ENCODE measurements around the gene RPL3. TPM values are rescaled to one million over a fixed set of nuclear protein-coding genes. Genes with fewer than 3 reads are reported as not detected.
A peak's percentile ranks its signal among the peaks of the same experiment; 100 is the strongest.
"Not testable (repeated sequence)": the region's sequence is repeated elsewhere in the genome, so short reads cannot be mapped to it uniquely, and the experiment has no call there.

The RPL3 gene
- total RNA-seq, 2 donors from 2014 or later, result 796 to 1,078 TPM

GRCh38 chr22:39355080-39355479 is 35.7 kb upstream of the RPL3 start:
- intact Hi-C loops (cut with DNase I), result no loop called here
- DNase-seq (no peak), ATAC-seq (no peak)

- no peak for ATAC-seq
- DNase-seq, result no peak
- intact Hi-C loops (cut with DNase I), result no loop called here
Measured at GRCh38 chr22:39353346-39353745, 33.9 kb upstream of the RPL3 start.

GRCh38 chr22:39352306-39352891 is 33.0 kb upstream of the RPL3 start:
- intact Hi-C loops (cut with DNase I), result no loop called here
- ATAC-seq (no peak), DNase-seq (no peak)

GRCh38 chr22:39351689-39352214 is 32.3 kb upstream of the RPL3 start:
- no peak for DNase-seq
- ATAC-seq, result no peak
- intact Hi-C loops (cut with DNase I), result no loop called here

- intact Hi-C loops (cut with DNase I), result no loop called here
- DNase-seq (no peak), ATAC-seq (peak in 1 of 2 donors; percentile 15)
Measured at GRCh38 chr22:39350757-39351688, 31.6 kb upstream of the RPL3 start.

GRCh38 chr22:39349967-39350726 is 30.7 kb upstream of the RPL3 start, which contains the start of gene SYNGR1:
TSS of gene SYNGR1 (plus strand) at chr22:39349991. CDS start at chr22:39350011, 20 bp downstream.
- DNase-seq (peak; percentile 31), ATAC-seq (peak; percentile 45 to 49)
- intact Hi-C loops (cut with DNase I), result no loop called here

- intact Hi-C loops (cut with DNase I), result no loop called here
- ATAC-seq, result peak; percentile 60 to 78
- DNase-seq, result peak; percentile 46
Measured at GRCh38 chr22:39349506-39349966, 30.1 kb upstream of the RPL3 start.

GRCh38 chr22:39348909-39349505 is 29.6 kb upstream of the RPL3 start:
- ATAC-seq (peak; percentile 24 to 59), DNase-seq (peak; percentile 40)
- intact Hi-C loops (cut with DNase I), result no loop called here

GRCh38 chr22:39345231-39345630 is 25.8 kb upstream of the RPL3 start:
- DNase-seq, result no peak
- intact Hi-C loops (cut with DNase I), result no loop called here
- no peak for ATAC-seq

- ATAC-seq (no peak), DNase-seq (no peak)
- intact Hi-C loops (cut with DNase I), result loop anchor here in 1 of 2 donors (5.0 kb wide), 1 partner anchor 173 kb away; no protein-coding TSS in a partner anchor
Measured at GRCh38 chr22:39344046-39344390, 24.6 kb upstream of the RPL3 start.

- DNase-seq (peak; percentile 53), ATAC-seq (peak; percentile 82)
- intact Hi-C loops (cut with DNase I), result loop anchor here in 1 of 2 donors (5.0 kb wide), 1 partner anchor 174 kb away; no protein-coding TSS in a partner anchor
Measured at GRCh38 chr22:39343259-39344045, 24.0 kb upstream of the RPL3 start.

- ATAC-seq (no peak), DNase-seq (no peak)
- intact Hi-C loops (cut with DNase I), result loop anchor here in 1 of 2 donors (5.0 kb wide), 1 partner anchor 176 kb away; no protein-coding TSS in a partner anchor
Measured at GRCh38 chr22:39341179-39341578, 21.8 kb upstream of the RPL3 start.

GRCh38 chr22:39339775-39340174 is 20.4 kb upstream of the RPL3 start:
- not testable (repeated sequence) for DNase-seq, ATAC-seq
- intact Hi-C loops (cut with DNase I), result loop anchor here in 1 of 2 donors (5.0 kb wide), 1 partner anchor 178 kb away; no protein-coding TSS in a partner anchor

- no peak for DNase-seq
- intact Hi-C loops (cut with DNase I), result no loop called here
- ATAC-seq, result no peak
Measured at GRCh38 chr22:39336411-39336810, 17.0 kb upstream of the RPL3 start.

GRCh38 chr22:39332441-39333064 is 13.1 kb upstream of the RPL3 start:
- no peak for DNase-seq
- intact Hi-C loops (cut with DNase I), result no loop called here
- ATAC-seq, result peak in 1 of 2 donors; percentile 34

GRCh38 chr22:39330553-39330952 is 11.1 kb upstream of the RPL3 start:
- ATAC-seq; intact Hi-C loops (cut with DNase I); DNase-seq: not testable (repeated sequence)

GRCh38 chr22:39327995-39328754 is 8.8 kb upstream of the RPL3 start:
- DNase-seq (no peak), ATAC-seq (peak in 1 of 2 donors; percentile 14)
- intact Hi-C loops (cut with DNase I), result loop anchor here in 1 of 2 donors (10.0 kb wide), 1 partner anchor 187 kb away; no protein-coding TSS in a partner anchor
